IMR-90 (cell line): ENCODE data around the gene VSNL1. TPM values are rescaled to one million over a fixed set of nuclear protein-coding genes. Genes with fewer than 3 reads are reported as not detected.

ENCODE experiments used
- ATAC-seq: fragments of 200-7000 bp; cut with Tn5 transposase; 2 replicates; pipeline ENCODE4 v1.9.1; 2020; ENCODE audit warnings: low read depth, mild to moderate bottlenecking, moderate library complexity
- BruUV-seq: library from RNA; stranded (reverse); fragments of 400-500 nt; replicated peaks from 2 replicates; lab custom pipeline; 2021; lab: Mats Ljungman, UMichigan
- CTCF ChIA-PET: fragments of 300-600 bp; formaldehyde crosslinking; extraction: SDS; loops from one replicate; lab custom pipeline; 2021; ENCODE audit warnings: antibody characterized with exemption; lab: Yijun Ruan, JAX
- POLR2A ChIA-PET: fragments of 300-600 bp; sonication (Branson Sonifier 250); formaldehyde crosslinking; loops from one replicate; lab custom pipeline; 2022; ENCODE audit warnings: antibody characterized with exemption; ENCODE audit not compliant: unreplicated experiment; lab: Charles Lee
- DNase-seq: peaks from one replicate; pipeline ENCODE4 v3.0.0; 2013
- H2AFZ ChIP-seq: replicated peaks from 2 replicates; pipeline ENCODE3; 2013; ENCODE audit warnings: low read length, mild to moderate bottlenecking; ENCODE audit not compliant: poor library complexity
- H2AK5ac ChIP-seq: 2 replicates; pipeline ENCODE4 v1.6.1; 2013; ENCODE audit warnings: low read depth, low read length, inconsistent platforms
- H2AK9ac ChIP-seq: replicated peaks from 2 replicates; pipeline ENCODE3; 2013; ENCODE audit warnings: mild to moderate bottlenecking, low read depth, low read length, moderate library complexity; ENCODE audit not compliant: poor library complexity
- H2BK120ac ChIP-seq: 2 replicates; pipeline ENCODE4 v1.6.1; 2013; ENCODE audit warnings: low read depth, low read length, inconsistent platforms
- H2BK15ac ChIP-seq: 3 replicates; pipeline ENCODE4 v1.6.1; 2013; ENCODE audit warnings: low read depth, low read length, inconsistent platforms
- H2BK20ac ChIP-seq: 2 replicates; pipeline ENCODE4 v1.6.1; 2013; ENCODE audit warnings: low read depth, mild to moderate bottlenecking, inconsistent platforms, low read length, moderate library complexity
- H2BK5ac ChIP-seq: 2 replicates; pipeline ENCODE4 v1.6.1; 2013; ENCODE audit warnings: mild to moderate bottlenecking, low read depth, low read length, inconsistent platforms; ENCODE audit not compliant: poor library complexity, severe bottlenecking
- H3K14ac ChIP-seq: replicated peaks from 2 replicates; pipeline ENCODE4 v1.6.1; 2013; ENCODE audit warnings: low read depth, low read length, inconsistent platforms
- H3K18ac ChIP-seq: 2 replicates; pipeline ENCODE4 v1.6.1; 2013; ENCODE audit warnings: low read depth, low read length, control low read depth
- H3K23ac ChIP-seq: 2 replicates; pipeline ENCODE4 v1.6.1; 2013; ENCODE audit warnings: low read depth, low read length, inconsistent platforms
- H3K27ac ChIP-seq: 2 replicates; pipeline ENCODE4 v1.5.1; 2013; ENCODE audit warnings: mild to moderate bottlenecking, control low read depth, low read length; ENCODE audit not compliant: insufficient read depth
- H3K27me3 ChIP-seq: 2 replicates; pipeline ENCODE4 v1.6.1; 2013; ENCODE audit warnings: low read length; ENCODE audit not compliant: control insufficient read depth, insufficient read depth
- H3K36me3 ChIP-seq: 2 replicates; pipeline ENCODE4 v1.6.1; 2013; ENCODE audit warnings: low read length, mixed read lengths; ENCODE audit not compliant: control insufficient read depth, insufficient read depth
- H3K4ac ChIP-seq: 2 replicates; pipeline ENCODE4 v1.6.1; 2013; ENCODE audit warnings: low read depth, low read length, inconsistent platforms
- H3K4me1 ChIP-seq: 2 replicates; pipeline ENCODE4 v1.6.1; 2013; ENCODE audit warnings: low read length, mixed read lengths; ENCODE audit not compliant: control insufficient read depth, insufficient read depth
- H3K4me2 ChIP-seq: 2 replicates; pipeline ENCODE4 v1.6.1; 2013; ENCODE audit warnings: low read depth, mild to moderate bottlenecking, control low read depth, low read length, moderate library complexity
- H3K4me3 ChIP-seq: 2 replicates; pipeline ENCODE4 v1.5.1; 2013; ENCODE audit warnings: low read depth, mild to moderate bottlenecking, control low read depth, low read length, moderate library complexity; ENCODE audit not compliant: insufficient read depth
- H3K56ac ChIP-seq: 2 replicates; pipeline ENCODE4 v1.6.1; 2013; ENCODE audit warnings: low read length, inconsistent platforms; ENCODE audit not compliant: insufficient read depth; ENCODE audit errors: extremely low read depth
- H3K79me1 ChIP-seq, 2 experiments: 2 replicates each; pipeline ENCODE4 v1.6.1; 2013; ENCODE audit warnings: low read length in 2 of 2, inconsistent platforms in 1 of 2, low read depth in 1 of 2
- H3K9ac ChIP-seq: 2 replicates; pipeline ENCODE4 v1.6.1; 2013; ENCODE audit warnings: low read depth, low read length, control low read depth
- H3K9me1 ChIP-seq: 2 replicates; pipeline ENCODE4 v1.6.1; 2013; ENCODE audit warnings: low read length, inconsistent platforms; ENCODE audit not compliant: insufficient read depth
- H3K9me3 ChIP-seq: 2 replicates; pipeline ENCODE4 v1.6.1; 2013; ENCODE audit warnings: low read length; ENCODE audit not compliant: control insufficient read depth, insufficient read depth
- H4K20me1 ChIP-seq: 2 replicates; pipeline ENCODE4 v1.6.1; 2013; ENCODE audit warnings: low read length, inconsistent platforms; ENCODE audit not compliant: insufficient read depth
- H4K5ac ChIP-seq: 2 replicates; pipeline ENCODE4 v1.6.1; 2013; ENCODE audit warnings: mild to moderate bottlenecking, low read depth, low read length, control low read depth
- H4K8ac ChIP-seq, 2 experiments: 2 replicates each; pipeline ENCODE4 v1.6.1; 2013; ENCODE audit warnings: low read depth in 2 of 2, low read length in 2 of 2, control low read depth in 1 of 2, inconsistent platforms in 1 of 2
- H4K91ac ChIP-seq: 2 replicates; pipeline ENCODE4 v1.6.1; 2013; ENCODE audit warnings: low read depth, low read length, inconsistent platforms; ENCODE audit not compliant: insufficient read depth
- BHLHE40 ChIP-seq: fragments of 150-350 bp; IDR thresholded peaks from 2 replicates; pipeline ENCODE4 v1.6.1; 2016; ENCODE audit warnings: mild to moderate bottlenecking, low read depth, low read length
- CEBPB ChIP-seq: IDR thresholded peaks from 2 replicates; pipeline ENCODE4 v1.6.1; 2012; ENCODE audit warnings: low read depth, low read length, improper control_type of control experiment
- CHD1 ChIP-seq: IDR thresholded peaks from 2 replicates; pipeline ENCODE4 v1.6.1; 2012; ENCODE audit warnings: low read depth, low read length, improper control_type of control experiment
- FOS ChIP-seq: fragments of 150-350 bp; IDR thresholded peaks from 2 replicates; pipeline ENCODE4 v1.6.1; 2016; ENCODE audit warnings: low read depth, low read length
- MAFK ChIP-seq: IDR thresholded peaks from 2 replicates; pipeline ENCODE4 v1.6.1; 2012; ENCODE audit warnings: low read depth, low read length, improper control_type of control experiment
- MAZ ChIP-seq: IDR thresholded peaks from 2 replicates; pipeline ENCODE4 v1.6.1; 2012; ENCODE audit warnings: low read depth, mild to moderate bottlenecking, low read length, improper control_type of control experiment, moderate library complexity, borderline replicate concordance
- MXI1 ChIP-seq: IDR thresholded peaks from 2 replicates; pipeline ENCODE4 v1.6.1; 2012; ENCODE audit warnings: low read depth, mild to moderate bottlenecking, low read length, moderate library complexity, borderline replicate concordance
- NFE2L2 ChIP-seq: fragments of 150-350 bp; IDR thresholded peaks from 2 replicates; pipeline ENCODE4 v1.6.1; 2016; ENCODE audit warnings: low read depth, mild to moderate bottlenecking, low read length
- POLR2A ChIP-seq: IDR thresholded peaks from 2 replicates; pipeline ENCODE4 v1.6.1; 2012; ENCODE audit warnings: mild to moderate bottlenecking, low read depth, low read length
- RAD21 ChIP-seq: IDR thresholded peaks from 2 replicates; pipeline ENCODE4 v1.6.1; 2012; ENCODE audit warnings: low read length, improper control_type of control experiment
- RCOR1 ChIP-seq: IDR thresholded peaks from 2 replicates; pipeline ENCODE4 v1.6.1; 2012; ENCODE audit warnings: mild to moderate bottlenecking, low read length, improper control_type of control experiment; ENCODE audit not compliant: insufficient replicate concordance
- RFX5 ChIP-seq: IDR thresholded peaks from 2 replicates; pipeline ENCODE4 v1.8.0; 2012; ENCODE audit warnings: low read depth, mild to moderate bottlenecking, low read length, moderate library complexity
- SMC3 ChIP-seq: fragments of 150-350 bp; IDR thresholded peaks from 2 replicates; pipeline ENCODE4 v1.6.1; 2016; ENCODE audit warnings: low read depth, mild to moderate bottlenecking, antibody characterized with exemption, low read length, moderate library complexity
- WGBS, 2 experiments: methylation state at CpG; one replicate each; pipeline versions ENCODE4 v1.1.5 to v1.1.7; 2013; ENCODE audit warnings: missing lambda C conversion rate in 2 of 2; ENCODE audit not compliant: insufficient read length in 1 of 2; ENCODE audit errors: extremely low coverage in 2 of 2; 5-methylcytosine and 5-hydroxymethylcytosine counted together
- dilution Hi-C: fragments of 300-500 bp; cut with HindIII; formaldehyde crosslinking; loops from one replicate; pipeline ENCODE4 v1.14.3; 2018; ENCODE audit warnings: low sequenced_read_pairs; ENCODE audit not compliant: unreplicated experiment
- in situ Hi-C: fragments of 300-500 bp; cut with MboI; formaldehyde crosslinking; loops from 3 replicates; pipeline ENCODE4 v1.14.3; 2019; ENCODE audit warnings: low sequenced_read_pairs, inconsistent platforms, mixed read lengths
- intact Hi-C: fragments of 100-400 bp; cut with micrococcal nuclease; formaldehyde crosslinking; loops from 2 replicates; pipeline ENCODE4 v1.10.0; 2022
- polyA plus RNA-seq, 3 experiments: library from polyadenylated mRNA; depleted of rRNA; stranded (reverse); fragments of >200 nt; gene quantifications; 2 replicates each; pipeline ENCODE4 v1.2.3, GENCODE V29; 2012; ENCODE audit warnings: low replicate concordance in 1 of 3
- total RNA-seq: library from RNA; depleted of rRNA; stranded (reverse); fragments of >200 nt; gene quantifications from 2 replicates; pipeline ENCODE4 v1.2.3, GENCODE V29; 2012
- TF ChIP-seq, protein P1 (sequence below): conservative IDR thresholded peaks from 2 replicates; pipeline ENCODE4 v1.5.1; 2012; ENCODE audit warnings: mild to moderate bottlenecking, low read depth, low read length, improper control_type of control experiment
- TF ChIP-seq, protein P2 (sequence below): fragments of 150-350 bp; IDR thresholded peaks from 2 replicates; pipeline ENCODE4 v1.6.1; 2016; ENCODE audit warnings: low read depth, mild to moderate bottlenecking, low read length, moderate library complexity, borderline replicate concordance
- TF ChIP-seq, protein P3 (sequence below): fragments of 150-350 bp; IDR thresholded peaks from 2 replicates; pipeline ENCODE4 v1.6.1; 2017; ENCODE audit warnings: mild to moderate bottlenecking, antibody characterized with exemption, low read length, low read depth

The VSNL1 gene
- total and polyA plus RNA-seq, 2 of the 4 experiments (the other 2 are of a cell fraction): 0.32 to 0.36 TPM

DNA sequence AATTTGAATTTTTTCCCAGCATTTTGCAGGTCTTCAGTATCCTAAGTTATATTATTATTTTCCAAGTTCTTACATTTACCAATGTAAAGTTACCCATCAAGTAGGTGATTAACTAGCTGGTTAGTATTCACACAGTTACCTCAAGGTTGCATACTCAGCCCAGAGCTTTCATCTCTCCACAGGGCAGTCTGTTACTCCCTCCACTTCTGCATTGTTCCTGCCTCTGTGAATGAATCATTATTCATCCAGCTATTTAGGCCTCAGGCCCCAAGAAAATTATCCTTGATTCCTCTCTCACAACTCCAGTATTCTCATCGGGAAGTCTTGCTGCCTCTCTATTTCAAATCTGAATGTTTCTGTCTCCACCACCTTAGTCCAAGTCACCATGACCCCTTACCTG lies 121.0 kb downstream of the VSNL1 start:
- Histone ChIP-seq H3K14ac (no peak overlapping the region), H4K8ac (no peak overlapping the region), H3K27ac (no peak overlapping the region), H2BK5ac (no peak overlapping the region), H2BK20ac (no peak overlapping the region), H4K91ac (no peak overlapping the region), H3K27me3 (no peaks in the 10 kb centered on the region), H3K4me1 (no peaks in the 10 kb centered on the region), H3K56ac (no peak overlapping the region), H2AK5ac (no peak overlapping the region), H3K4me2 (no peak overlapping the region), H2BK120ac (no peak overlapping the region), H3K9me1 (no peaks in the 10 kb centered on the region), H4K5ac (no peak overlapping the region), H2AFZ (no peak overlapping the region), H3K36me3 (no peaks in the 10 kb centered on the region; the same call in 1 of the 2 replicates), H3K4me3 (no peak overlapping the region), H3K9ac (no peak overlapping the region), H3K18ac (no peak overlapping the region), H2BK15ac (no peak overlapping the region), H3K4ac (no peak overlapping the region), H4K20me1 (no peaks in the 10 kb centered on the region), H3K9me3 (no peaks in the 10 kb centered on the region), H2AK9ac (no peak overlapping the region), H3K23ac (no peak overlapping the region), H3K79me1 (no peaks in the 10 kb centered on the region)
- CTCF ChIA-PET: interaction anchor here (1.6 to 2.3 kb wide), 2 partner anchors 10 to 15 kb away, joined by 5 to 7 read pairs; no protein-coding TSS in a partner anchor
- no TSS peak for BruUV-seq
- intact Hi-C loops: no loop called here
- no peak for DNase-seq
- in situ Hi-C loops: loop anchor here (25.0 kb wide), 1 partner anchor 899 kb away; no protein-coding TSS in a partner anchor
- no peak for TF ChIP-seq MAZ
- no peak for TF ChIP-seq MXI1
- no peak for TF ChIP-seq MAFK
- no peak for TF ChIP-seq CEBPB
- TF ChIP-seq RCOR1: no peak
- no peak for TF ChIP-seq NFE2L2
- no peak for TF ChIP-seq SMC3
- no peak for TF ChIP-seq FOS
- TF ChIP-seq RFX5: no peak
- no peak for TF ChIP-seq POLR2A
- no peak for TF ChIP-seq BHLHE40
- TF ChIP-seq CHD1: no peak
- TF ChIP-seq, protein P1, sequence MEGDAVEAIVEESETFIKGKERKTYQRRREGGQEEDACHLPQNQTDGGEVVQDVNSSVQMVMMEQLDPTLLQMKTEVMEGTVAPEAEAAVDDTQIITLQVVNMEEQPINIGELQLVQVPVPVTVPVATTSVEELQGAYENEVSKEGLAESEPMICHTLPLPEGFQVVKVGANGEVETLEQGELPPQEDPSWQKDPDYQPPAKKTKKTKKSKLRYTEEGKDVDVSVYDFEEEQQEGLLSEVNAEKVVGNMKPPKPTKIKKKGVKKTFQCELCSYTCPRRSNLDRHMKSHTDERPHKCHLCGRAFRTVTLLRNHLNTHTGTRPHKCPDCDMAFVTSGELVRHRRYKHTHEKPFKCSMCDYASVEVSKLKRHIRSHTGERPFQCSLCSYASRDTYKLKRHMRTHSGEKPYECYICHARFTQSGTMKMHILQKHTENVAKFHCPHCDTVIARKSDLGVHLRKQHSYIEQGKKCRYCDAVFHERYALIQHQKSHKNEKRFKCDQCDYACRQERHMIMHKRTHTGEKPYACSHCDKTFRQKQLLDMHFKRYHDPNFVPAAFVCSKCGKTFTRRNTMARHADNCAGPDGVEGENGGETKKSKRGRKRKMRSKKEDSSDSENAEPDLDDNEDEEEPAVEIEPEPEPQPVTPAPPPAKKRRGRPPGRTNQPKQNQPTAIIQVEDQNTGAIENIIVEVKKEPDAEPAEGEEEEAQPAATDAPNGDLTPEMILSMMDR: no peak
- TF ChIP-seq, protein P2, sequence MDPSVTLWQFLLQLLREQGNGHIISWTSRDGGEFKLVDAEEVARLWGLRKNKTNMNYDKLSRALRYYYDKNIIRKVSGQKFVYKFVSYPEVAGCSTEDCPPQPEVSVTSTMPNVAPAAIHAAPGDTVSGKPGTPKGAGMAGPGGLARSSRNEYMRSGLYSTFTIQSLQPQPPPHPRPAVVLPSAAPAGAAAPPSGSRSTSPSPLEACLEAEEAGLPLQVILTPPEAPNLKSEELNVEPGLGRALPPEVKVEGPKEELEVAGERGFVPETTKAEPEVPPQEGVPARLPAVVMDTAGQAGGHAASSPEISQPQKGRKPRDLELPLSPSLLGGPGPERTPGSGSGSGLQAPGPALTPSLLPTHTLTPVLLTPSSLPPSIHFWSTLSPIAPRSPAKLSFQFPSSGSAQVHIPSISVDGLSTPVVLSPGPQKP: no peak
- TF ChIP-seq, protein P3, sequence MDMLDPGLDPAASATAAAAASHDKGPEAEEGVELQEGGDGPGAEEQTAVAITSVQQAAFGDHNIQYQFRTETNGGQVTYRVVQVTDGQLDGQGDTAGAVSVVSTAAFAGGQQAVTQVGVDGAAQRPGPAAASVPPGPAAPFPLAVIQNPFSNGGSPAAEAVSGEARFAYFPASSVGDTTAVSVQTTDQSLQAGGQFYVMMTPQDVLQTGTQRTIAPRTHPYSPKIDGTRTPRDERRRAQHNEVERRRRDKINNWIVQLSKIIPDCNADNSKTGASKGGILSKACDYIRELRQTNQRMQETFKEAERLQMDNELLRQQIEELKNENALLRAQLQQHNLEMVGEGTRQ: no peak
- TF ChIP-seq RAD21: no peak
- dilution Hi-C loops: no loop called here
- ATAC-seq: no peak
- WGBS, 2 experiments: 100% methylated on average over 1 of the region's 1 CpG; no CpG with 5 or more reads in 1 of the 2 experiments
- POLR2A ChIA-PET: no interaction called here
